Neuronal stem cell (in vitro differentiated cells): ENCODE measurements around the gene CACNA2D2.

Experiments
- DNase-seq: peaks from one replicate; pipeline ENCODE4 v3.0.0-alpha.2; 2013; ENCODE audit warnings: low spot score
- H2AFZ ChIP-seq: one replicate; pipeline ENCODE4 v1.6.1; 2013; ENCODE audit warnings: mild to moderate bottlenecking, low read length, inconsistent platforms
- H2AK5ac ChIP-seq: 2 replicates; pipeline ENCODE4 v1.6.1; 2013; ENCODE audit warnings: low read depth, mild to moderate bottlenecking, inconsistent platforms, low read length, moderate library complexity, mixed read lengths
- H2BK120ac ChIP-seq: 2 replicates; pipeline ENCODE4 v1.6.1; 2013; ENCODE audit warnings: low read depth, mild to moderate bottlenecking, inconsistent platforms, low read length, moderate library complexity, mixed read lengths
- H2BK12ac ChIP-seq: one replicate; pipeline ENCODE4 v1.6.1; 2013; ENCODE audit warnings: low read length, inconsistent platforms
- H2BK15ac ChIP-seq: 2 replicates; pipeline ENCODE4 v1.6.1; 2013; ENCODE audit warnings: mild to moderate bottlenecking, low read length, inconsistent platforms, mixed read lengths
- H2BK5ac ChIP-seq: one replicate; pipeline ENCODE4 v1.6.1; 2013; ENCODE audit warnings: inconsistent platforms, mild to moderate bottlenecking, low read length, moderate library complexity
- H3K14ac ChIP-seq: one replicate; pipeline ENCODE4 v1.6.1; 2013; ENCODE audit warnings: low read length, inconsistent platforms
- H3K18ac ChIP-seq: 2 replicates; pipeline ENCODE4 v1.6.1; 2013; ENCODE audit warnings: low read length, inconsistent platforms
- H3K23ac ChIP-seq: 2 replicates; pipeline ENCODE4 v1.6.1; 2013; ENCODE audit warnings: low read depth, mild to moderate bottlenecking, mixed read lengths, low read length, inconsistent platforms; ENCODE audit not compliant: poor library complexity
- H3K27ac ChIP-seq: replicated peaks from 3 replicates; pipeline ENCODE4 v1.5.1; 2013; ENCODE audit warnings: low read length, inconsistent platforms
- H3K27me3 ChIP-seq, 3 experiments: 2 replicates each; pipeline ENCODE4 v1.6.1; 2013; ENCODE audit warnings: low read length in 3 of 3, mild to moderate bottlenecking in 2 of 3, inconsistent platforms in 1 of 3, low read depth in 1 of 3, mixed read lengths in 1 of 3, moderate library complexity in 1 of 3; ENCODE audit not compliant: control insufficient read depth in 3 of 3, insufficient read depth in 3 of 3
- H3K36me3 ChIP-seq, 2 donors: replicated peaks in 1 of 2; 2 replicates each; pipeline ENCODE4 v1.6.1; 2013; ENCODE audit warnings: low read length in 2 of 2; ENCODE audit not compliant: control insufficient read depth in 2 of 2, insufficient read depth in 2 of 2
- H3K4ac ChIP-seq: 2 replicates; pipeline ENCODE4 v1.6.1; 2013; ENCODE audit warnings: inconsistent platforms, mild to moderate bottlenecking, low read length, moderate library complexity
- H3K4me1 ChIP-seq, 2 donors: 1 replicate in 1 of 2; 2 replicates in 1 of 2; pipeline ENCODE4 v1.6.1; 2013; ENCODE audit warnings: low read length in 2 of 2, low read depth in 1 of 2; ENCODE audit not compliant: control insufficient read depth in 2 of 2, insufficient read depth in 1 of 2
- H3K4me2 ChIP-seq: one replicate; pipeline ENCODE4 v1.6.1; 2013; ENCODE audit warnings: mild to moderate bottlenecking, low read length, inconsistent platforms; ENCODE audit not compliant: insufficient read depth, poor library complexity, severe bottlenecking
- H3K4me3 ChIP-seq, 2 donors: 2 replicates each; pipeline ENCODE4 v1.5.1; 2013; ENCODE audit warnings: low read length in 2 of 2, mild to moderate bottlenecking in 2 of 2, inconsistent platforms in 1 of 2, moderate library complexity in 1 of 2
- H3K79me1 ChIP-seq: one replicate; pipeline ENCODE4 v1.6.1; 2013; ENCODE audit warnings: low read depth, mild to moderate bottlenecking, inconsistent platforms, low read length, moderate library complexity
- H3K9ac ChIP-seq: one replicate; pipeline ENCODE4 v1.6.1; 2013; ENCODE audit warnings: mild to moderate bottlenecking, low read depth, low read length, inconsistent platforms; ENCODE audit not compliant: poor library complexity
- H3K9me3 ChIP-seq, 2 donors: replicated peaks in 1 of 2; 2 replicates each; pipeline versions ENCODE3 to v1.6.1; 2013; ENCODE audit warnings: low read length in 2 of 2, mild to moderate bottlenecking in 2 of 2, inconsistent platforms in 1 of 2, low read depth in 1 of 2, mixed read lengths in 1 of 2, moderate library complexity in 1 of 2; ENCODE audit not compliant: control insufficient read depth in 2 of 2, insufficient read depth in 1 of 2
- H4K8ac ChIP-seq: one replicate; pipeline ENCODE4 v1.6.1; 2013; ENCODE audit warnings: low read depth, mild to moderate bottlenecking, inconsistent platforms, low read length, moderate library complexity
- H4K91ac ChIP-seq: one replicate; pipeline ENCODE4 v1.6.1; 2013; ENCODE audit warnings: low read length, low read depth, mild to moderate bottlenecking, inconsistent platforms; ENCODE audit not compliant: poor library complexity
- WGBS, 2 donors: extraction: QIAGEN DNeasy Blood & Tissue Kit; methylation state at CpG; one replicate each; pipeline ENCODE4 v1.1.7; 2013; ENCODE audit warnings: missing lambda C conversion rate in 2 of 2, mixed read lengths in 1 of 2; ENCODE audit not compliant: insufficient read length in 2 of 2, insufficient replicate concordance in 1 of 2; ENCODE audit errors: extremely low coverage in 2 of 2; 5-methylcytosine and 5-hydroxymethylcytosine counted together

The CACNA2D2 gene

GRCh38 chr3:50551054-50551659 lies 47.7 kb upstream of the CACNA2D2 start:
- Histone ChIP-seq H4K8ac (no peak overlapping the region), H3K27me3 (peaks cover 0 to 59% (median 0%) of the 10 kb centered on the region in 3 experiments), H2BK120ac (no peak overlapping the region), H3K23ac (no peak overlapping the region), H3K4me3 (no peak overlapping the region), H3K4ac (no peak overlapping the region), H2BK12ac (no peak overlapping the region), H3K9ac (no peak overlapping the region), H3K79me1 (no peaks in the 10 kb centered on the region), H2BK15ac (peak overlapping the region; percentile 7), H4K91ac (no peak overlapping the region), H3K9me3 (no peaks in the 10 kb centered on the region), H2BK5ac (no peak overlapping the region), H3K18ac (no peak overlapping the region), H3K27ac (no peak overlapping the region), H3K4me1 (no peaks in the 10 kb centered on the region), H3K4me2 (no peak overlapping the region), H3K14ac (no peak overlapping the region), H3K36me3 (no peaks in the 10 kb centered on the region), H2AK5ac (no peak overlapping the region), H2AFZ (no peak overlapping the region)
- DNase-seq, result no peak
- WGBS, 2 donors, result no CpG with 5 or more reads among the region's 9 CpGs

DNA sequence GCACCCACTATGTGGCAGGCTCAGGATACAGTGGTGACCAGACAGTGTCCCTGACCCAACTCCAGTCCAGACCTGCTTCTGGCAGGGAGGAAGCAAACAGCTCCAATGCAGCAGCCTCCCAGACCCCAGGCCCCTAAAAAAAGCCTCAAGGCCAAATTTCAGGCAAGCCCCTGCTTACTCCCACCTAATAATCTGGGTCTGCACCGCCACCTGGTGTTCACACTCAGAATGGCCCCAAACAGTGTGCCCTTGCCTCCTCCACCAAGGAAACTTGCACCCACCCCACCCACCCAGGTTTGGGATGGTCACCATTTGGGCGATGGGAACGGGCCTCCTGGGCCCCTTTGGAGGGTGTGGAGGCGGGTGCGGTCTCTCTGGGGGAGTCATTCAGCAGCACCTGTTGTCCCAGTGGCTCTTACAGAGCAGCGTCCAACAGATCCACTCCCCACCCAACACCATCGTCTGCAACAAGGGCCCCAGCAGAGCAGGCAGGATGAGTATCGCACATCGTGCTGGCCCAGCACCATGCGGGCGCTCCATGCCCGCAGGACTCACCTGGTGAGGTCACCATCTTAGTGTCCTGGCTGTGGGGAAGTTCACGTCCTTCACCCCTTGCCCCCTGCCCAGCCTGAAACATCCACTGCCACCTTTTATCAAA lies 46.8 kb upstream of the CACNA2D2 start:
- no CpG with 5 or more reads among the region's 13 CpGs for WGBS, 2 donors

GRCh38 chr3:50549226-50549625 lies 45.8 kb upstream of the CACNA2D2 start:
- no peak overlapping the region for H4K8ac ChIP-seq
- no peaks in the 10 kb centered on the region for H3K36me3 ChIP-seq
- H3K23ac ChIP-seq, result peak overlapping the region; percentile 52
- H2BK12ac ChIP-seq, result peak overlapping the region; percentile 98
- H3K4me3 ChIP-seq, result no peak overlapping the region
- no peaks in the 10 kb centered on the region for H3K4me1 ChIP-seq
- H3K9me3 ChIP-seq, result no peaks in the 10 kb centered on the region
- H2BK15ac ChIP-seq, result peak overlapping the region; percentile 93
- peak overlapping the region; percentile 87 for H2AK5ac ChIP-seq
- no peak overlapping the region for H4K91ac ChIP-seq
- peaks cover 0 to 41% (median 0%) of the 10 kb centered on the region in 3 experiments for H3K27me3 ChIP-seq
- H3K27ac ChIP-seq, result no peak overlapping the region
- H3K4me2 ChIP-seq, result no peak overlapping the region
- no peak overlapping the region for H2BK5ac ChIP-seq
- no peak overlapping the region for H3K14ac ChIP-seq
- WGBS, 2 donors, result no CpG with 5 or more reads among the region's 3 CpGs
- H2BK120ac ChIP-seq, result peak overlapping the region; percentile 30
- no peaks in the 10 kb centered on the region for H3K79me1 ChIP-seq
- peak overlapping the region; percentile 51 for H3K9ac ChIP-seq
- H2AFZ ChIP-seq, result no peak overlapping the region
- DNase-seq, result no peak
- no peak overlapping the region for H3K4ac ChIP-seq
- H3K18ac ChIP-seq, result no peak overlapping the region

More for the DNA sequence above, 46.8 kb upstream of the CACNA2D2 start:
- Histone ChIP-seq H3K4me3 (no peak overlapping the region), H3K4me2 (no peak overlapping the region), H3K36me3 (no peaks in the 10 kb centered on the region), H3K27me3 (peaks cover 0 to 50% (median 0%) of the 10 kb centered on the region in 3 experiments), H2AK5ac (peak overlapping the region; percentile 83), H2BK120ac (no peak overlapping the region), H2BK12ac (no peak overlapping the region), H2AFZ (no peak overlapping the region), H3K14ac (no peak overlapping the region), H2BK15ac (peak overlapping the region; percentile 3), H3K18ac (peak overlapping the region; percentile 46), H3K4me1 (no peaks in the 10 kb centered on the region), H2BK5ac (no peak overlapping the region), H3K9ac (no peak overlapping the region), H3K27ac (no peak overlapping the region), H4K91ac (no peak overlapping the region), H3K4ac (no peak overlapping the region), H3K23ac (no peak overlapping the region), H3K9me3 (no peaks in the 10 kb centered on the region), H4K8ac (no peak overlapping the region), H3K79me1 (no peaks in the 10 kb centered on the region)
- peak; percentile 75 for DNase-seq

- H3K14ac ChIP-seq, result no peak overlapping the region
- H2BK5ac ChIP-seq, result no peak overlapping the region
- H4K91ac ChIP-seq, result no peak overlapping the region
- no CpG with 5 or more reads among the region's 1 CpG for WGBS, 2 donors
- H3K23ac ChIP-seq, result no peak overlapping the region
- H3K18ac ChIP-seq, result peak overlapping the region; percentile 67
- DNase-seq, result no peak
- H2BK120ac ChIP-seq, result no peak overlapping the region
- H3K9ac ChIP-seq, result no peak overlapping the region
- H2BK12ac ChIP-seq, result no peak overlapping the region
- H3K4me1 ChIP-seq, result no peaks in the 10 kb centered on the region
- H3K79me1 ChIP-seq, result no peaks in the 10 kb centered on the region
- no peaks in the 10 kb centered on the region for H3K36me3 ChIP-seq
- no peak overlapping the region for H3K4ac ChIP-seq
- no peak overlapping the region for H2BK15ac ChIP-seq
- H2AFZ ChIP-seq, result no peak overlapping the region
- H3K27ac ChIP-seq, result no peak overlapping the region
- H4K8ac ChIP-seq, result no peak overlapping the region
- no peak overlapping the region for H3K4me2 ChIP-seq
- H3K27me3 ChIP-seq, result peaks cover 0 to 14% (median 0%) of the 10 kb centered on the region in 3 experiments
- no peaks in the 10 kb centered on the region for H3K9me3 ChIP-seq
- no peak overlapping the region for H3K4me3 ChIP-seq
- no peak overlapping the region for H2AK5ac ChIP-seq
Observed at GRCh38 chr3:50545781-50546180, 42.3 kb upstream of the CACNA2D2 start.
